H9 (cell line): Measurements from ENCODE around the gene TMEM190. TPM values are rescaled to one million over a fixed set of nuclear protein-coding genes. Genes with fewer than 3 reads are reported as not detected.

ENCODE experiments used
- DNase-seq: peaks from one replicate; pipeline ENCODE4 v3.0.0-alpha.2; 2017
- H2AFZ ChIP-seq: one replicate; pipeline ENCODE4 v1.6.1; 2013; ENCODE audit warnings: mild to moderate bottlenecking, low read length, control low read depth, moderate library complexity
- H2AK5ac ChIP-seq: 2 replicates; pipeline ENCODE4 v1.6.1; 2013; ENCODE audit warnings: low read length, control low read depth, mixed read lengths; ENCODE audit not compliant: insufficient read length
- H2BK120ac ChIP-seq: one replicate; pipeline ENCODE4 v1.6.1; 2013; ENCODE audit warnings: low read depth, mild to moderate bottlenecking, low read length, control low read depth, inconsistent platforms; ENCODE audit not compliant: poor library complexity, severe bottlenecking
- H2BK12ac ChIP-seq: 2 replicates; pipeline ENCODE4 v1.6.1; 2013; ENCODE audit warnings: low read length, control low read depth, mixed read lengths, low read depth; ENCODE audit not compliant: insufficient read length
- H2BK15ac ChIP-seq: 2 replicates; pipeline ENCODE4 v1.6.1; 2013; ENCODE audit warnings: low read depth, low read length, control low read depth
- H2BK20ac ChIP-seq: one replicate; pipeline ENCODE4 v1.6.1; 2013; ENCODE audit warnings: low read depth, mild to moderate bottlenecking, low read length, control low read depth, inconsistent platforms; ENCODE audit not compliant: poor library complexity, severe bottlenecking
- H2BK5ac ChIP-seq: 2 replicates; pipeline ENCODE4 v1.6.1; 2013; ENCODE audit warnings: low read length, control low read depth, mixed read lengths; ENCODE audit not compliant: insufficient read length
- H3K14ac ChIP-seq: 2 replicates; pipeline ENCODE4 v1.6.1; 2013; ENCODE audit warnings: low read length, control low read depth; ENCODE audit not compliant: insufficient read depth
- H3K18ac ChIP-seq: 2 replicates; pipeline ENCODE4 v1.6.1; 2013; ENCODE audit warnings: low read depth, mild to moderate bottlenecking, mixed read lengths, low read length, control low read depth; ENCODE audit not compliant: insufficient read length
- H3K23ac ChIP-seq: 2 replicates; pipeline ENCODE4 v1.6.1; 2013; ENCODE audit warnings: low read length, control low read depth, mixed read lengths, low read depth; ENCODE audit not compliant: insufficient read length
- H3K23me2 ChIP-seq: 2 replicates; pipeline ENCODE4 v1.6.1; 2013; ENCODE audit warnings: low read depth, mild to moderate bottlenecking, mixed read lengths, low read length, control low read depth; ENCODE audit not compliant: insufficient read length, poor library complexity, severe bottlenecking
- H3K27ac ChIP-seq: 2 replicates; pipeline ENCODE4 v1.5.1; 2013; ENCODE audit warnings: low read length, control low read depth, mixed read lengths, low read depth; ENCODE audit not compliant: insufficient read length
- H3K27me3 ChIP-seq: 2 replicates; pipeline ENCODE4 v1.6.1; 2013; ENCODE audit warnings: low read length, control low read depth, inconsistent platforms; ENCODE audit not compliant: insufficient read depth
- H3K4ac ChIP-seq: 2 replicates; pipeline ENCODE4 v1.6.1; 2013; ENCODE audit warnings: low read depth, mild to moderate bottlenecking, control low read depth, inconsistent platforms, low read length, moderate library complexity
- H3K4me1 ChIP-seq: 2 replicates; pipeline ENCODE4 v1.6.1; 2013; ENCODE audit warnings: low read length, control low read depth, inconsistent platforms; ENCODE audit not compliant: insufficient read depth
- H3K4me2 ChIP-seq: 2 replicates; pipeline ENCODE4 v1.6.1; 2013; ENCODE audit warnings: low read length, control low read depth, mixed read lengths; ENCODE audit not compliant: insufficient read length, insufficient read depth
- H3K56ac ChIP-seq: 2 replicates; pipeline ENCODE4 v1.6.1; 2013; ENCODE audit warnings: low read depth, mild to moderate bottlenecking, mixed read lengths, low read length, control low read depth; ENCODE audit not compliant: insufficient read length
- H3K79me1 ChIP-seq: 2 replicates; pipeline ENCODE4 v1.6.1; 2013; ENCODE audit warnings: low read depth, mild to moderate bottlenecking, moderate library complexity, low read length, control low read depth, inconsistent platforms; ENCODE audit not compliant: insufficient read depth, poor library complexity, severe bottlenecking
- H3K79me2 ChIP-seq: 2 replicates; pipeline ENCODE4 v1.6.1; 2013; ENCODE audit warnings: low read length, control low read depth, inconsistent platforms; ENCODE audit not compliant: insufficient read depth
- H3K9ac ChIP-seq: 2 replicates; pipeline ENCODE4 v1.6.1; 2013; ENCODE audit warnings: low read length, control low read depth, mixed read lengths; ENCODE audit not compliant: insufficient read length; ENCODE audit errors: extremely low read depth
- H3K9me3 ChIP-seq: one replicate; pipeline ENCODE4 v1.6.1; 2013; ENCODE audit warnings: low read depth, low read length, inconsistent platforms; ENCODE audit not compliant: control insufficient read depth
- H3T11ph ChIP-seq: one replicate; pipeline ENCODE4 v1.6.1; 2013; ENCODE audit warnings: mild to moderate bottlenecking, low read length, control low read depth, inconsistent platforms
- H4K20me1 ChIP-seq: one replicate; pipeline ENCODE4 v1.6.1; 2013; ENCODE audit not compliant: control insufficient read depth, insufficient read length, insufficient read depth
- H4K5ac ChIP-seq: 2 replicates; pipeline ENCODE4 v1.6.1; 2013; ENCODE audit warnings: low read depth, mild to moderate bottlenecking, mixed read lengths, low read length, control low read depth; ENCODE audit not compliant: insufficient read length
- H4K8ac ChIP-seq: replicated peaks from 2 replicates; pipeline ENCODE4 v1.6.1; 2013; ENCODE audit warnings: low read length, control low read depth, mixed read lengths, low read depth; ENCODE audit not compliant: insufficient read length
- H4K91ac ChIP-seq: 2 replicates; pipeline ENCODE4 v1.6.1; 2013; ENCODE audit warnings: low read depth, mild to moderate bottlenecking, moderate library complexity, mixed read lengths, low read length, control low read depth; ENCODE audit not compliant: insufficient read length
- H3K27ac Mint-ChIP-seq, 3 experiments: 2 replicates in 2 of 3; 3 replicates in 1 of 3; pipeline ENCODE4 v1.8.0; 2020 to 2021; ENCODE audit warnings: mixed read lengths in 3 of 3, mild to moderate bottlenecking in 1 of 3, moderate library complexity in 1 of 3
- H3K27me3 Mint-ChIP-seq: 2 replicates; pipeline ENCODE4 v1.8.0; 2021; ENCODE audit warnings: low read depth, mild to moderate bottlenecking, moderate library complexity, mixed read lengths
- H3K36me3 Mint-ChIP-seq, 3 experiments: 2 replicates in 2 of 3; 3 replicates in 1 of 3; pipeline ENCODE4 v1.8.0; 2020 to 2021; ENCODE audit warnings: low read depth in 3 of 3, mixed read lengths in 3 of 3; ENCODE audit not compliant: insufficient read depth in 1 of 3
- H3K4me1 Mint-ChIP-seq, 2 experiments: 2 replicates each; pipeline ENCODE4 v1.8.0; 2020; ENCODE audit warnings: mixed read lengths in 2 of 2
- H3K4me3 Mint-ChIP-seq, 2 experiments: 2 replicates in 1 of 2; 3 replicates in 1 of 2; pipeline ENCODE4 v1.8.0; 2020 to 2021; ENCODE audit warnings: mild to moderate bottlenecking in 2 of 2, mixed read lengths in 2 of 2, moderate library complexity in 1 of 2
- H3K9me3 Mint-ChIP-seq, 2 experiments: 2 replicates in 1 of 2; 3 replicates in 1 of 2; pipeline ENCODE4 v1.8.0; 2020; ENCODE audit warnings: mild to moderate bottlenecking in 2 of 2, mixed read lengths in 2 of 2, moderate library complexity in 1 of 2
- CTCF ChIP-seq: fragments of 200-600 bp; sonication (generic); conservative IDR thresholded peaks from 3 replicates; pipeline ENCODE4 v1.8.0; 2021; ENCODE audit warnings: antibody characterized with exemption, mild to moderate bottlenecking
- WGBS: extraction: QIAGEN DNeasy Blood & Tissue Kit; methylation state at CpG from one replicate; pipeline ENCODE4 v1.1.7; 2013; ENCODE audit warnings: missing lambda C conversion rate, low lambda C conversion rate, mixed read lengths; ENCODE audit not compliant: insufficient read length; ENCODE audit errors: extremely low coverage; 5-methylcytosine and 5-hydroxymethylcytosine counted together
- total RNA-seq: library from RNA; stranded (reverse); gene quantifications from 2 replicates; pipeline ENCODE4 v1.2.1, GENCODE V29; 2021

TMEM190 gene
- total RNA-seq, 1 experiment from 2014 or later = 1.5 TPM

- Histone ChIP-seq H2AFZ (no peak overlapping the region), H2BK12ac (no peak overlapping the region), H4K8ac (no peak overlapping the region), H4K5ac (no peak overlapping the region), H4K91ac (no peak overlapping the region), H3K23me2 (peaks cover 4% of the 10 kb centered on the region), H3K18ac (no peak overlapping the region), H4K20me1 (no peaks in the 10 kb centered on the region), H2BK5ac (no peak overlapping the region), H3K27me3 (no peaks in the 10 kb centered on the region), H3K79me1 (peaks cover 7% of the 10 kb centered on the region), H3K27ac (no peak overlapping the region), H3K9ac (no peak overlapping the region), H2AK5ac (no peak overlapping the region), H2BK20ac (no peak overlapping the region), H3K23ac (no peak overlapping the region), H3T11ph (no peak overlapping the region), H3K4ac (no peak overlapping the region), H3K79me2 (peaks cover 14% of the 10 kb centered on the region; the same call in 1 of the 2 replicates), H3K14ac (no peak overlapping the region), H2BK120ac (no peak overlapping the region), H3K56ac (no peak overlapping the region), H3K4me1 (no peaks in the 10 kb centered on the region; the same call in 1 of the 2 replicates), H3K4me2 (no peak overlapping the region), H2BK15ac (no peak overlapping the region), H3K9me3 (no peaks in the 10 kb centered on the region)
- no peak for TF ChIP-seq CTCF
- Mint-ChIP-seq H3K4me3 (peak overlapping the region in 1 of 2 experiments; percentile 35; a peak in 1 of 5 replicates), H3K4me1 (peaks cover 22 to 40% of the 10 kb centered on the region in 2 experiments), H3K27ac (peak overlapping the region in 1 of 3 experiments; percentile 92; a peak in 2 of 7 replicates), H3K27me3 (peaks cover 8% of the 10 kb centered on the region), H3K36me3 (peaks cover 46 to 62% (median 57%) of the 10 kb centered on the region in 3 experiments), H3K9me3 (no peaks in the 10 kb centered on the region; a peak in 1 of 5 replicates)
- no CpG with 5 or more reads among the region's 2 CpGs for WGBS
- DNase-seq = no peak
Observed at GRCh38 chr19:55402509-55402908, 25.9 kb downstream of the TMEM190 start.
